NCI-H128 (cell line): Measurements from ENCODE around the gene IQGAP3.

Experiments
- DNase-seq: peaks from one replicate; lab custom pipeline; 2025; ENCODE audit not compliant: unreplicated experiment; lab: John Stamatoyannopoulos, UW

IQGAP3 gene

GRCh38 chr1:156516821-156517220, 55.5 kb downstream of the IQGAP3 start:
- DNase-seq, result no peak

- no peak for DNase-seq
Observed at GRCh38 chr1:156515956-156516355, 56.4 kb downstream of the IQGAP3 start.

GRCh38 chr1:156513185-156513584, 59.2 kb downstream of the IQGAP3 start:
- no peak for DNase-seq

GRCh38 chr1:156511644-156512043, 60.7 kb downstream of the IQGAP3 start:
- no peak for DNase-seq

GRCh38 chr1:156510709-156511108, 61.7 kb downstream of the IQGAP3 start:
- DNase-seq, result no peak

- DNase-seq, result no peak
Observed at GRCh38 chr1:156509424-156510034, 62.8 kb downstream of the IQGAP3 start.

GRCh38 chr1:156508955-156509234, 63.5 kb downstream of the IQGAP3 start:
- DNase-seq, result no peak

- no peak for DNase-seq
Observed at GRCh38 chr1:156508205-156508954, 64.0 kb downstream of the IQGAP3 start.

- no peak for DNase-seq
Observed at GRCh38 chr1:156506450-156506849, 65.9 kb downstream of the IQGAP3 start.

- no peak for DNase-seq
Observed at GRCh38 chr1:156505679-156506298, 66.6 kb downstream of the IQGAP3 start.

GRCh38 chr1:156504821-156505678, 67.3 kb downstream of the IQGAP3 start:
- DNase-seq, result peak; percentile 88

- DNase-seq, result no peak
Observed at GRCh38 chr1:156504438-156504813, 67.9 kb downstream of the IQGAP3 start.

- DNase-seq, result no peak
Observed at GRCh38 chr1:156503698-156504437, 68.5 kb downstream of the IQGAP3 start.

GRCh38 chr1:156502894-156503697, 69.3 kb downstream of the IQGAP3 start:
- no peak for DNase-seq

- DNase-seq, result no peak
Observed at GRCh38 chr1:156502391-156502893, 69.9 kb downstream of the IQGAP3 start.

GRCh38 chr1:156500793-156501506, 71.4 kb downstream of the IQGAP3 start:
- DNase-seq, result peak; percentile 84

GRCh38 chr1:156500543-156500792, 71.9 kb downstream of the IQGAP3 start, which contains the start of gene MEF2D:
MEF2D (minus strand) TSS chr1:156500775; CDS start chr1:156483292, 17,483 bp downstream.
- DNase-seq, result no peak

GRCh38 chr1:156499842-156500542, 72.4 kb downstream of the IQGAP3 start:
- no peak for DNase-seq
